HG02981 (cell line): ENCODE data around the gene NKX2-8.

Source experiments
- ATAC-seq: cut with Tn5 transposase; IDR thresholded peaks from one replicate; pipeline ENCODE4 v1.9.1; 2021; ENCODE audit warnings: mild to moderate bottlenecking, moderate library complexity; ENCODE audit not compliant: unreplicated experiment

Gene NKX2-8

DNA sequence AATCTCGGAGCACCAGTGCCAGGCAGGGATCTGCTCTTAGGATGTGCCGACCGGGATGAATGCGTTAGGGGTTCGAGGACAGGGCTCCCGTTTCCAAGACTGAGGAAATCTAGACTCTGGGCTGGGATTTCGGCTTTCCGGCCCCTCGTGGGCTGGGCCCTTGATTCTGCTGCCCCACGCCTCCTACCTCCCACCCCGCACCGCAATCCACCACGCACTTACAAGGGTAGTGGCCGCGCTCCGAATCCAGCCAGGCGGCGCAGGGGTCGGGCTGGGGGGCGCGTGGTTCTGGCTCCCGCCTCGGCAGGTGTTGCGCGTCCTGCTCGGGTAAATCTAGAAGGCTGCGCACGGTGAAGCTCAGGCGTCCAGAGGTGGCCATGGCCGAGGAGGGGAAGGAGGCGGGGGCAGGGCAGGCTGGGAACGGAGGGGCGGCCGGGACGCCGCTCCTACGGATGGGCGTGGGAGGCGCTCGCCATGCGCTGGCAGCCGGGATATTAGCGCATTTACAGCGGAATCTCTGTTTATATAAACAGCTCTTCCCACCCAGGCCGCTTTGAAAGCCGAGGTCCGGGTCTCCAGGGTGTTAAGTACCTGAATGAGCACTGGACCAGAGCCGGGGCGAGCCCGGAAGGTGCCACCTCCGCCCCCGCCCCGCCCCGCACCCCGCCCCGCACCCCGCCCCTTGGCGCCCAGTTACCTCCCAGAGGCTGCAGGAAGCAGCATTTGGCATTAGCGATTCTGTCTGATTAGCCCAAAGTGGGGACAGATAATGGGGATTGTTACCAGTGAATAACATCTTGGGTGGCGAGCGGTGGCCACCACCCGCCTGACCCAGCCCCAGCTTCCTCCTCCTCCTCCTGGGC, at the start of gene NKX2-8:
NKX2-8 (minus strand) TSS at position 604 of the 863 bp plus-strand sequence; CDS start at position 379, 225 bp downstream.
- ATAC-seq: no peak

DNA sequence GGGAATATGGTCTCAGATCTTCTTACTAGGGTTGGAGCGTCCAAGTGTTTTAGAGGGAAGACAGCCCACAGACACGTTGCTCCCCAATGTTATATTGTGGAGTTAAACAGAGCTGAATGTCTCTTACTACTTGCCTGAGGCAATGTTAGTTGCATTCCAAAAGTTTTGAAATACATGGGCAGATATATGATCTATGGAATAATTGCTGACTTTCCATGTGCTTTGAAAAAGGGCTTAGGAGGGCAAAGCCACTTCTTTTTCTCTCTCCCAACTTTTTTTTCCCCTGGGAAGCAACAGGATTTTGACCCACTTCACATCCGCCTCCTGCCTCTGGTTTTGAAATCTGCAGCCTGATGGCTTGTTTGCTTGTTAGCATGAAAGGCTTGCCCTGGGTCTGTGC, 45.6 kb upstream of the NKX2-8 start:
- ATAC-seq: no peak

DNA sequence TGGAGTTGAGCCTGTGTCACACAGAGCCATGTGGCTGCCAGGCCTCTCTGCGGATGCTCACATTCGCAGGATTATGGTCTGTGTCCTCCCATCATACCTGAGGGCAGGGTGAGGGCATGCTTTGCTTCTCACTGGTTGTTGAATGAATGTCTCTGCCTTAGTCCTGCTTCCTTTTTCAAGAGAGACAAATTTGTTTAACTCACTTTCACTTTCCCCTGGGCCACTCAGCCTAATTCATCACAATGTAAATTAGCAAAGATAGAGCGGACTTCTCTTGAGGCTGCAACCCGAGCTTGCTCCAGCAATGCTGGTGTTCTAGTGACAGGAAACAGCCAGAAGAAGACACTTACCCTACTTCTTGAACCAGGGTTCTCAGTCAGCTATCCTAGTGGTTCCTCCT, 43.7 kb upstream of the NKX2-8 start:
- ATAC-seq: no peak

DNA sequence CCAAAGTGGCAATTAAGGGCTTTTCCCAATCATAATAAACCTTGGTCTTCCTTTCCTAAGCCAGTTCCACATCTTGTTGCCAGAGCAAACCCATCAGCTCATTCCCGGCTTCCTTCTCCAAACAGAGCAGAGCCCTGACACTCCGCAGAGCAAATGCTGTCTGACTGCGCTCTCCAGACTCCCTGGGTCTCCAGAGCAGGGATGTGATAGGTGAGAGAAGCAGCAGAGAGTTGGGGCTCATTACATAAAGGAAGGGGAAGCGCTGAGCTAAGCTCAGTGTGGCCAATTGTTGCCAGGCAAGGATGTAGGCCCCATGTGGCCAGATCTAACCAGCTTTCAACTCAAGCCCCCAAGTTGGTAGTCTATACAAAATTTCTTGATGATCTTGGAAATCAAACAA, 43.0 kb upstream of the NKX2-8 start:
- no peak for ATAC-seq

DNA sequence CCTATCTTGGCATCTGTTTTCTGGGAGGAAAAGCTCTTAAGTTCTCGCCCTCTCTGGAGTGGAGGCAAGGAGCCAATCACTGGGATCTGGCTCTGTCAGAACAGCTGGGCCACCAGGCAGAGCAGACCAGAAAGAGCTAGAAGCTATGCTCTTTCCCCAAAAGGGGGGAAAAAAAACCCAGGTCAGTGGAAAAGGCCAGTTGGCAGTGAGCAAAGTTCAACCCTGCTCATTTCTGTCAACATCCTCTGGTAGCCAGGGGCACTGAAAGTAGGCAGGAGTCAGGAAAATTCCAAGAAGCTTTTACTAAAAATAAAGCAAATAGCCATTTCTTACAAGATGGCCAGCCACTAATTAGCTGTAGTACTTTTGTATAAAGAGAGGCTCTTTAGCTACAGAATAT, 42.6 kb upstream of the NKX2-8 start:
- ATAC-seq: no peak

DNA sequence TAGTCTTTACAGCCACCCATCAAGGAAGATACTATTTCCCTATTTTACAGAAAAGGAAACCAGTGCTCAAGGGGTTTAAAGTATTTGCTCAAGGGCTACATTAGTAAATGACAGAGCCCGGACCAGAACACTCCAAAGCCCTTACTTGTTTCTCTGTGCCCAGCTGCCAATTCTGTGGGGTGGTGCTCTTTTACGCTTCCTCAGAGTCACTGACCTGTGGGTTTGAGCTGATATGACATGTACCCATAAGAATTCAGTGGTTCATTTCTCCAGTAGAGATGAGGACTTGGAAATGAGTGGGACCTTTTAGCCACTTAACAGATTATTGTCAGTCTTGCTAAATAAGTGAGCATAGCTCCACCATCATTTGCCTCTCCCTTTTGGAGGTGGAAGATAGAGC, 37.4 kb upstream of the NKX2-8 start:
- ATAC-seq: no peak

DNA sequence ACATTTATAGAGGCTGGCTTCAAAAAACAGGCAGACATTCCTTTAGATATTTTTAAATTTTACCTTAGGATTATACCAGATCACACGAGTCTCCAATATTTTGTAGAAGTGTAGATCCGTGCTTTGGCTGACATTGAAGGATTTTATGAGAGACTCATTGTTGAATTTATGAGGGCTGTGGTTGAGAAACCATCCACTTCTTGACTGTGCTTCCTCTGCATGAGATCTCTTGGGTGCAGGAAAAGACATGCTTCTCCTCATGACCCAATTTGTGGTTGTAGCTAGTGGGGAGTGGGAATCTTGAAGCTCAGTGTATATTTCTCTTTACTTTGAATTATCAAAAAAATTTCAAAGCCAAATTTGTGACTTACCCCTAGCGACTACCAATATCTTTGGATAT, 36.7 kb upstream of the NKX2-8 start:
- ATAC-seq: no peak

DNA sequence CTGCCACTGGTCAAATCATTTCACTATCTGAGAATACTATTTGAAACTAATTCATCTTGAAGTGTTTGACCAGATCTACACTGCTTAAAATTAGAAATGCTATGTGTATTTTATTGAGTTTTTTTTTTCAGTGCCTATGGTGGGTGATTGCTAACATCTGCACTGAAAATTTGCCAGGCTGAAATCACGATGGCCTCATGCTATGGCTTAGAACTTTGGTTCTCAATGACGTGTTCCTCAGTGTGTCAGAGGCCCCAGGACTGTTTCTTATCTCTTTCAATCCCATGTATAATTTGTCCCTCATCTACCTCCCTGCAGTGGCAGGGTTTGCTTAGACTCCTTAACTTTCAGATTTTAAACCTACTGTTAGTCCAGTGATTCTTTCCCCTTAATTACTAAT, 36.2 kb upstream of the NKX2-8 start:
- ATAC-seq: no peak

DNA sequence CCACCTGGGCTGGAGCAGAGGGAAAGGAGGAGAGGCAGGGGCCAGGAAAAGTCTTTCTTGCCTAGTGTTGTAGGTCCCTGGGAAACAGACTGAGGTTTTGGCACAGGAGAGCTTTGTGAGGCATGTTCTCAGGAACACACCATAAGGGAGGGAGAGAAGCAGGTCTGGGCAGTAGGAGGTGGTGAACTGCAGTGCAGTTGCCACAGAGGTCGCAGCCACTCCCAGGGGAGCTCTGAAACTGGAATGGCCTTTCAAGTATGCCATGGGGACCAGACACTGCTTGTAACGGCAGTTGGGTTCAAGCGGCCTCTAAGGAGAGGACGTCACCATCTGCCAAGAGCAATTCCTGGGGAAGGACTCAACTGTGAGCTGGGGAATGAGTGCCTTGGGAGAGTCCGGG, 35.4 kb upstream of the NKX2-8 start:
- no peak for ATAC-seq

DNA sequence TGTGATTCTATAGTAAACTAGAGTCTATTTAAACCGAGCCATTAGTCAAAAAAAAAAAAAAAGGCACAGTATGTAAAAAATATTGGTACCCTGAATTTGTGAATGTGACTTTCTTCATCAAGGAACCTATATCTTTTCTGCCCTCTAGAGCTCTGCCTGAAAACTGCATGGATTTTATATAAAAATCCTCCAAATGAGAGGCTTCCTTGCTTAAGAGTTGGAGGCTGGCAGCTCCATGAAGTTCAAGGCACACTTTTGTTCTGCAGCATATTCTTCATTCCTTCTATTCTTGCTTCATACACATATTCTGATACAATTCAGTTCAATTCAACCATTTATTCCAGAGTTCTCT, 23.1 kb upstream of the NKX2-8 start:
- no peak for ATAC-seq

DNA sequence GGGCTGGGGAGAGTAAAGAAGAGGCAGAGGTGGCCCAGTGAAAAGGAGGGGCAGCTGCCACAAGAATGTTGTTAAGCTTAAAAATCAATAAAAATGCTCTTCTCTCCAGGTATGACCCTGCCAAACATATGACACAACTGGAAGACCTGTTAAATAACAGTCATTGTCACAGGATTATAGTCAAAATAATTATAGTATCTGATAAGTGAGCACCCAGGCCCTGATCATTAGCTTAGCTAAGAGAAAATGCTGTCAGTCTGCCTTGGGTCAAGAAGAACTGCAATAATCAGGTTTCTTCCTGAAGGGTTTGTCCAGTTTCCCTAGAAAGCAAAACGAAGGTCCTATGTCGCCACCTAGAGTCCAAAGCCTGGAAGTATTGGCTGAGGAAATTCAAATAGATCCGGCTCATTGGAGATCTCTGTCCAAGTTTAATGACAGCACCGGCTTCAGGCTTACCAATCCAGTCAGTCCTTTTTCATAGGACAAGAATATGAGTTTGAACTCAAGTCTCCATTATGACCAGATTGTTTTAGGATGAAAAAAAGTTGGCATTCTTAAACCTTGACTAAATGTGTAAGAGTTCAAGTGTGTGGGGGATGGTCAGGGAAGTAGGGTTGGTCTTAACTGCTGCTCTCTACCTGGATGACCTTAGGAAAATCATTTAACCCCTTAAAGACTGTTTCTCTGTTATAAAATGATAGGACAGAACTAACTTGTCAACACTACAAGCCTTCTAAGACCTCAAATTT, 22.5 kb upstream of the NKX2-8 start:
- ATAC-seq: peak; percentile 87

DNA sequence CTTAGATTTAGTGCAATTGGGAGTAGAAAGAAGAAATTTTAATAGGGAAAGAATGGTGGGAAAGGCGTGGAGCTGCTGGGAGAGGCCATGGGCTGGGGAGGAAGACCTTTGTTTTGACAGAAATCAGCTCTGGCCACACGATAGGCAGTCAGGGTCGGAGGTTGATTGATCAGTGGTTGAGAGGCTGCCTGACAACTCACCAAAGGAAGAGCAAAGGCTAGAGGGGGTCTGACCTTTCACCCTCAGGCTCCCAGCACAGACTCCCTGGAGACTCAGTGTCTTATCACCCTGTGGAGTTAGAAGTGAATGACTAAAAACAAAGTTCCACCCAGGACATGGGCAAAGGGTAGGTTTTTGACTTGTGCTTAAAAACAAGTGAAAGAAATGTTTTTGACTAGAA, 18.0 kb upstream of the NKX2-8 start:
- ATAC-seq: no peak

DNA sequence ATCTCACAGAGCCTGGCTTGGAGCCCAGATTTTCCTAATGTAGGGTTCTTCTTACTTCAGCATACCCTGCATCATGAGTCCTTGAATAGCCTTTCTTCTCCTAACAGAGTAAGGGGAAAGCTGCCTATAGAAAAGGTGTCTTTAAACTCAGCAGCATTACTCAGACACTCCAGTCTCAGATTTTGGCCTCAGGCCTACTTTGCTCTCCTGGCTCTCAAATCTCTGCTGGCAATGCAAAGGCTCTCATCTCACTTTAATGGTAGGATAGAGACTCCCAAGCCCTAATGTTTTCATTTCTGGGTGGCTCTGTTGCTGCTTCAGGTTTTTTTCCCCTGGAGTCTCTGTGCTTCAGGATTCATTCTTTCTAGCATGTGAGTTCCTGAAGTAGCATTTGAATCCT, 9.1 kb upstream of the NKX2-8 start:
- no peak for ATAC-seq

DNA sequence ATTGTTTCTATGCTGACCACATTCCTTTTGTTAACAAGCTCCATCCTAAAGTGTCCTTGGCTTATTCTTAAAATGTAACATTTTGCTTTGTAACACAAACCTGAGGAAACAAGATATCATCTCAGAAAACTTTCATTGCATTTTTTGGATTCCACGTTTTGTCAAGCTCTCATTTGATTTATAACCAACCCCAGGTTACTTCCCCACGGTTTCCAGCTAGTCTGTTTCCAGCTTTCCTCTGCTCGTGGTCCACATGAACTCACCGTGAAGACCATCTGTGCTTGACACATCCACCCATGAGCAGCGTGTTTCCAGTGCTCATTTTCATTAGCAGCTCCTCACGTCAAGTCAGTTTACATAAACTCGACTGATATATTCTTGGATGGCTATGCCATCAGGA, 6.4 kb upstream of the NKX2-8 start:
- ATAC-seq: no peak

DNA sequence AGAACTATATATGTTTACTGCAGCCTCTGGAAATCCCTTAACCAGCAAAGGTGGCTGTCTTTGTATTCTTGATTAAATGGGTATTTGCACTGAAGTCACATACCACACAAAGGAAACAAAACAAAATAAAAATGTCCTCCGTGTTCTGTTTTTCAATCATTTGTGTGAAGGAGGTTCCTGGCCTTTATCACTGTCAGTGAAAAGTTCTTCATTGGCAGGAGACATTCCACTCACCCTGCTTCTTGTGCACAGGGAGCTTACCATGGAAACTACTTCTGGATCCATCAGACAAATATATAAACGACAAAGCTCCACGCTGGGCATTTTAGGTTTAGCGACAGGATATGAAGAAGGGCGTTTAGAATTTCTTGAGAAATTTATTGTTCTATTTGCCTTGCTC, 5.7 kb upstream of the NKX2-8 start:
- no peak for ATAC-seq

DNA sequence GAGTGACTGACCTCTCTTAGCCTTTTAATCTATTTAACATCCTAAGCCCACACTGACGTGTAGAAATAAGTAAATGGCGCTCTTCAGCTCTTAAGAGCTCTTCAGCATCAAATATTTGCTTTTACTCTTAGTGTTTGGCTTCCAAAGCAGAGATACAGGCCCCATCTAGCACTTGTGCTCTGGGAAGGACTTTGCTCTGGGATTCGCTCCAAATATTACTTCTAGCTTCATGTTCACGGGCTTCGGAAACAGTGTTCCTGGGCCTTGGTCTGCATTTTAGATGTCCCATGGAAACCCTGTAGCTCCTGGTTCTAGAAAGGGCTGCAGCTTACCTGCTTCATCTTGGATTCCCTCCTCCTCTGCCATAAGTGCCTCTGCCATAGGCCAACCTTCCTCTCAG, 2.7 kb upstream of the NKX2-8 start:
- no peak for ATAC-seq

DNA sequence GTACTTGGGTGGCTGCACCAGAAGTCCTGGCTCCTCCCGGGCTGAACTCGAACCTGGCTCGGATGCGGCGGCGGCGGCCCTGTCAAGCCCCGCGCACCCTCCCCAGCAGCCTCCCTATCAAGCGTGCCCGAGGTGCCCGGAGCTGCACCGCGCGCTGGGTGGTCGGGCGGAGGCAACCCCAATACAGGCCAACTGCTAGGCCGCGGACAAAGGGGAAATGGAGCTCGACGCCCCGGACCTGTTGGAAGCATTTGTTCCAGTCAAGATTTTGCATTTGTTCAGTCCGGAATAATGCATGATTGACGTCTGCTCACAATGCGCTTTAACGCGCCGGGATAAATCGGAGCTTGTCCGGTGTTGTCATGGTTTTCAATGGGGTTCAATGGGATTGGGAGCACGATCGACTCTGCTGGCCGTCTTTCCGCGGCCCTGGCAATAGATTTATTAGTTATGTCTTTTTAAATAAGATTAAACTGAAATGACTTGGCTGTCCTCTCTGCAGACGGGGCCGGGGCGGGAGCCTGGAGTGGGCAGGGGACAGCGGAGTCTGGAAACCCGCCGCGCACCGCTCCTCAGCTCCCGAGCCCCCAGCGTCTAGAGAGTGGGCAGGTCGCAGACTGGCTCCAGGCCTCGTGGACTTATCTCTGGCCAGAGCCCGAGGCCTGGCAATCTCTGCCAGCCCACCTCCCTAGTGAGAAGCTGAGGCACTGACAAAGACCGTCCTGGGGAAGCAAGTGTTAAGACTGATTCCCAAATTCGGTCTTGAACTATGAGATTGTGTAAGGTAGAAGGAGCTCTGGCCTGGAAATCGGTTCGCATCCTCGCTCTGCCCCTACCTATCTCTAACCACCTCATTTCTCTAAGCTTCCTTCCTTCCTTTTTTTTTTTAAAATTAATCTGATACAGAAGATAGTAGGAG, 1.7 kb upstream of the NKX2-8 start:
- no peak for ATAC-seq

DNA sequence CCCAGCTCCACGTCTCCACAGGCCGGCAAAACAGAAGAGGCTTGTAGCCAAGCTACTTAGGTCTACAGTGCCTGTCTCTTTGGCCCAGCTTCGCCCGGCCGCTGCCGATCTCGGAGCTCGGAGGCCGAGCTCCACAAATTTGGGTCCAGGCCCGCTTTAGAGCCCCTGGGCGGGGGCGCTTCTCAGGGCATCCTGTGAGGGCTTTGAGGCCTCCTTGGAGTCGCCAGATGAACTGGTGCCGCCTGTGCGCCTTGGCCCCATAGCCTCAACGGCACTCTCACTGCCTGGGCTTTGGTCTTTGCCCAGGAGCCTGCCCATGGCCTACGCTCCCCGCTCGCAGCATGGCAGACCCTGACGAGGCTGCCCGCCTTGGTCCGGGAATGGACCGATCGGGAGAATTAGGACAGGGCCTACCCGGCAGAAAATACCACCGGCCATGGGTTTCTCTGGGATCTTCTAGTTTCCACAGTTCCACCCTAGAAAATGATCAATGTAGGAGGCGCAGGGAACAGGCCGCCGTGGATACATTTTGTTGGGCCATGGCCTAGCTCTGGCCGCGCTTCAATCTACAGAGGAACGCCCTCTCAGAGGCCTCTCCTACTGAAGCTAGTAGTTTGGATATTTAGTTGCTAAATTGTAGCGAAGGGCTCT, 953 bp upstream of the NKX2-8 start:
- no peak for ATAC-seq

DNA sequence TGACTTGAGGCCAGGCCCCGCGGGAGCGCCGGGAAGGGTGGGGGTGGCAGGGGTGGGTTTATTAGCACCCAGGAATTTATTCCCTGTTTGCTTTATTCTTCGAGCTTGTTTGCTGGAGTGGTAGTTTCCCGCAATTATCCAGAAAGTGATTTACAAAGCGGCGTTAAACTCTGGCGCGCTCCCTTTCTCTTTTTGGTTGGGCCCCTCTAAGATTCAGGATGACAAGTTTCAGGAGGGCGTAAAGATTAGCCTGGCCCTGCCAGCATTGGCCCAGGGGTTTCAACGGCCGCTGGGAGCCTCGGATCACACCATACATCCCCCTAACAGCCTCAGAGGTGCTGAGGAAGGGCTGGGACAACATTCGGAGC, 444 bp upstream of the NKX2-8 start:
- ATAC-seq: no peak

DNA sequence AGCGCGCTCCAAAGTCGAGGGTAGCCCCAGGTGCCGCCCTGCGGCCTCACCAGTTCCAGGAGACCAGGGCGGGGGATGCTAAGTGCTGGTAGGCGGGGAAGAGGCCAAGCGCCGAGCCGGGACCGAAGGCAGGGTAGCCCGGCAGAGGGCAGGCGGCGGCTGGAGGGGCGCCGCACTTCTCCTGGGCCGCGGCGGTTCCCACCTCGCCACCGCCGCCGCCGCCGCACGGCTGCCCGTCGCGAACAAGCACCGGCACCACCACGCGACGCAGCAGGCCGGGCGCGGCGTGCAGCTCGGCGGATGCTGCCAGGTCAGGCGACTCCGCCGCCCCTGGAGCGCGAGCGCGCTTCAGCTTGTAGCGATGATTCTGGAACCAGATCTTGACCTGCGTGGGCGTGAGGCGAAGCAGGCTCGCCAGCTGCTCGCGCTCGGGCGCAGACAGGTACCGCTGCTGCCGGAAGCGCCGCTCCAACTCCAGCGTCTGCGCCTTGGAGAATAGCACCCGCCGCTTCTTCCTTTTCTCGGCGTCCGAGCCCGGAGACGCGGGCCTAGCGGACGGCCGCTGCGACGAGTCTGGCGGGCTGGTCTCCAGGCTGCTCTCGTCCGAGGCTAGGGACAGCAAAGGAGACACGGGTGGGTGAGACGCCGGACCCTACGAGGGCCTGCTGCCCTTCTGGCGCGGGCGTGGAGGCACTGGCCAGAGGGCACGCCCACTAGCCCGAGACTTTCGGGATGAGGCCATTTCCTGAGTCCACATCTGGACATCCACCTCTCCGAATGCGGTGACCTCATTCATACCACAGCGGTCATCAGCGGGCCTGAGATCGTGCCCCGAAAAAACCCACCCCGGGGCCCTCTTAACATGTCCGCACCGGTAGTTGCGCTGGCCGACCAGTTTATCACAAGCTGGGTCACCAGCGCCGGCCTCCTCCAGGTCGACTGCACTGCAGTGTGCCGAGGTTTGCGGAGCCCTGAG, 1.3 kb downstream of the NKX2-8 start:
- ATAC-seq: no peak
